ENCODE data around the gene CACNA1G.

The CACNA1G gene

DNA sequence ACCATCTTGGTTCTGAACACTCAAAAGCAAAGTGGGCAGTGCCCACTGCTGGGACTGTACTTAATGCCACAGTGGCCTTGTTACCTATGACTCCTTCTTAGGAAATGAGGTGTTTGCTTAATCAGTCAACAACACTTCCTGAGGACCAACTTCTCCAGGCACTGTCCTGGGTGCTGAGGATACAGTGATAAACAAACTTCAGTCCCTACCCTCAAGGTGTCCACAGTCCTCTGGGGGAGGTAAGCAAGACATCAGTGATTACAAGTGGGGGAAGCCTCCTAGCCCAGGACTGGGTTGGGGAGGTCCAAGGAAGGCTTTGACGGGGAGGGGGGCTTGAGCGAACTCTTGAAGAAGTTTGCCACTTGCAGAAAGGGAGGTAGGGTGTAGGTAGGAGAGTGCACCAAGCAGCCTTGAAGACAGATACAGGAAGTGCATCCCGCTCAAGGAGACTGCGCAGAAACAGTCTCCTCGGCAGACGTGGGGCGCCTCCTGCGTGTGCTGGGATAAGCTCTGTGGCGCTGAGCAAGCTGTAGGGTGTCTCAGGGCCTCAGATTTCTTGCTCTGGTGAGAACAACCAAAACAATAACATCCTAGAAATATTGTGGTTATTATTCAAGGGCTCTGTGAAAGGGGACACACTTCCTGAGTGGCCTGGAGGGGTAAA, 71.5 kb downstream of the CACNA1G start:
- Mint-ChIP-seq H3K4me1 (peaks cover 54% of the 10 kb centered on the region), H3K27ac (no peak overlapping the region), H3K27me3 (ENCODE audit: low read depth) (peaks cover 71% of the 10 kb centered on the region), H3K36me3 (ENCODE audit: low read depth) (no peaks in the 10 kb centered on the region), H3K9me3 (no peaks in the 10 kb centered on the region), H3K4me3 (no peak overlapping the region)
- no peak for TF ChIP-seq CTCF (IDR thresholded peaks at IDR 0.05; ENCODE audit: unreplicated experiment in 3 of 3)

- peaks cover 77% of the 10 kb centered on the region for H3K27me3 Mint-ChIP-seq (ENCODE audit: low read depth)
- H3K9me3 Mint-ChIP-seq, result no peaks in the 10 kb centered on the region
- H3K4me3 Mint-ChIP-seq, result peak overlapping the region; percentile 5 to 37 (median 20)
- TF ChIP-seq CTCF (IDR thresholded peaks at IDR 0.05; ENCODE audit: unreplicated experiment in 3 of 3), result no peak
- peak overlapping the region in 1 of 3 experiments; percentile 48 for H3K27ac Mint-ChIP-seq
- H3K36me3 Mint-ChIP-seq (ENCODE audit: low read depth), result no peaks in the 10 kb centered on the region
- H3K4me1 Mint-ChIP-seq, result peaks cover 54% of the 10 kb centered on the region
Measured at GRCh38 chr17:50632637-50633036, 72.1 kb downstream of the CACNA1G start.

- peaks cover 78% of the 10 kb centered on the region for H3K27me3 Mint-ChIP-seq (ENCODE audit: low read depth)
- H3K4me1 Mint-ChIP-seq, result peaks cover 53% of the 10 kb centered on the region
- no peaks in the 10 kb centered on the region for H3K9me3 Mint-ChIP-seq
- no peak overlapping the region for H3K27ac Mint-ChIP-seq
- H3K36me3 Mint-ChIP-seq (ENCODE audit: low read depth), result no peaks in the 10 kb centered on the region
- no peak for TF ChIP-seq CTCF (IDR thresholded peaks at IDR 0.05; ENCODE audit: unreplicated experiment in 3 of 3)
- H3K4me3 Mint-ChIP-seq, result peak overlapping the region; percentile 19 to 46 (median 20)
Measured at GRCh38 chr17:50633683-50634082, 73.2 kb downstream of the CACNA1G start.

DNA sequence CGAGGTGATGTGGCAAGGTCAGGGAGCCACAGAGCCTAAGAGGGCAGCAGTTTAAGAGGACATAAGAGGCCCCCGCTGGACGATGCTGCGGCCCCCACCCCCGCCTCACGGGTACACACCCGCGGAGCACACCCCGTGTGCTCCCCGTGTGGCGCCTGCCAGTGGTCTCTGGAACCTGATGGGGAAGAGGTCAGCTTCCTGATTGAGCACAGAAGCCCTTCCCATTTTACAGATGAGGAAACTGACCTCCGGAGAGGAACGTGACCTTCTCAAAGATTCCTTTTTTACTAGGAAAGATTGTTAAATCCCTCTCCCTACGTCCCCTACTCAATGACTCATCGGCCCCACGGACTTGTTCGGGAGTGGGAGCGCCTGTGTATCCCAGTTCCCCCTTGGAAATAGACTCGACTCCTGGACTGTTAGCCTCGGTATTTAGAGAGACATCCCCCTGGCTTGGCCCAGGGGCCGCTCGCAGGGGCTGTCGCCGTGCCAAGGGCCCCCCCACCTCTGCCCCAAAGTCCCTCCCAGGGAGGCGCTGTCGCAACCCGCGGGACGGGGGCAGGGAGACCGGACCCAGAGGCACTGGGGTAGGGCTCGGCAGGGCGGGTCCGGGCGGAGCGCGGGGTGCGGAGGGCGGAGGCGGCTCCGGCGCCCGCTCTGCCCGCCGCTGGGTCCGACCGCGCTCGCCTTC, 73.9 kb downstream of the CACNA1G start, which contains the start of gene ABCC3:
ABCC3 (plus strand) TSS at position 658 of the 691 bp plus-strand sequence. CDS start 56 bp downstream, outside the sequence.
- no peaks in the 10 kb centered on the region for H3K36me3 Mint-ChIP-seq (ENCODE audit: low read depth)
- peak within 1 kb of the TSS; percentile 20 to 46 (median 39) for H3K4me3 Mint-ChIP-seq
- H3K27ac Mint-ChIP-seq, result no peak within 1 kb of the TSS
- H3K27me3 Mint-ChIP-seq (ENCODE audit: low read depth), result peaks cover 81% of the 10 kb centered on the region
- no peak for TF ChIP-seq CTCF (IDR thresholded peaks at IDR 0.05; ENCODE audit: unreplicated experiment in 3 of 3)
- H3K9me3 Mint-ChIP-seq, result no peaks in the 10 kb centered on the region
- peaks cover 53% of the 10 kb centered on the region for H3K4me1 Mint-ChIP-seq

GRCh38 chr17:50634915-50635731, 74.6 kb downstream of the CACNA1G start:
- Mint-ChIP-seq H3K4me3 (no peak overlapping the region), H3K27me3 (ENCODE audit: low read depth) (peaks cover 81% of the 10 kb centered on the region), H3K9me3 (no peaks in the 10 kb centered on the region), H3K4me1 (peaks cover 49% of the 10 kb centered on the region), H3K36me3 (ENCODE audit: low read depth) (no peaks in the 10 kb centered on the region), H3K27ac (no peak overlapping the region)
- no peak for TF ChIP-seq CTCF (IDR thresholded peaks at IDR 0.05; ENCODE audit: unreplicated experiment in 3 of 3)

Data from nephron (organoid).